Epithelial cell of proximal tubule (primary cell): ENCODE results near the gene TMEM179B. TPM values are rescaled to one million over a fixed set of nuclear protein-coding genes. Genes with fewer than 3 reads are reported as not detected.

Source experiments
- DNase-seq: peaks from one replicate; pipeline ENCODE4 v3.0.0-alpha.2; 2011; ENCODE audit warnings: low read depth
- H3K4me3 ChIP-seq: 2 replicates; pipeline ENCODE4 v1.5.1; 2011; ENCODE audit warnings: low read depth, mild to moderate bottlenecking, low read length
- total RNA-seq: library from RNA; depleted of rRNA; stranded (reverse); fragments of >200 nt; gene quantifications from 2 replicates; pipeline ENCODE4 v1.2.3, GENCODE V29; 2015
- TF ChIP-seq, protein P1 (sequence below): conservative IDR thresholded peaks from 2 replicates; pipeline ENCODE4 v1.5.1; 2012; ENCODE audit warnings: low read depth, mild to moderate bottlenecking, low read length

TMEM179B gene
- total RNA-seq, 1 donor from 2014 or later = 97.7 TPM

DNA sequence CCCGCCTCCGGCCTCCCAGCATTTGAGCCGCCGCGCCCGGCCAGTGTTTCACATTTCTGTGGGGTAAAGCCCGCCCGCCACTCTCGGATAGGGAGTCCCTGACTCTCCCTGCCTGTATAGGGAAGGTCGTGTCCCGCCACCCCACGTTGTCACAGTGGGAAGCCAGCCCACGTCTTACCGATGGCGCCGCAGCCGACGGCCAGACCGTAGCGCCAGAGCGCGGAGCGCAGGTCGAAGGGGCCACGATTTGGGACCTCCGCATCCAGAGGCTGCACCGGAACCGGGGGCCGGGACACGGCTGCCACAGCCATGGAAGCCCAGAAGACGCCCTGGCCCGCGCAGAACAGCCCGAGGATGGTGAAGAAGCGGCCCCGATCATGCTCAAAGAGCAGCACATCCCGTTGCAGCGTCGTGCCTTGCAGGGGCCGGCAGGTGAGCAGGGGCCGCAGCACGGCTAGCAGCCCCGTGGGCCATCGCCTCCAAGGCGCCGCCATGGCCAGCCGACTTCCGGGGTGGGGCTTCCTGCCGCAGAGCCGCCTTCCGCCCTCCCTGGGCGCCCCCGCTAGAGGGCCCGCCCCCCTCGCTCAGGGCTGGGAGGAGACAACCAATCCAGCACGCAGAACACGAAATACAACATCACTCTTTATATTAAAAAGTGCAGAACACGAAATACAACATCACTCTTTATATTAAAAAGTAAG, 4.4 kb downstream of the TMEM179B start, which contains the start of gene TMEM223:
Gene TMEM223, minus strand, starts transcription at position 506 of the 701 bp plus-strand sequence. Its CDS starts 12 bp downstream, at position 494.
- TF ChIP-seq, protein P1, sequence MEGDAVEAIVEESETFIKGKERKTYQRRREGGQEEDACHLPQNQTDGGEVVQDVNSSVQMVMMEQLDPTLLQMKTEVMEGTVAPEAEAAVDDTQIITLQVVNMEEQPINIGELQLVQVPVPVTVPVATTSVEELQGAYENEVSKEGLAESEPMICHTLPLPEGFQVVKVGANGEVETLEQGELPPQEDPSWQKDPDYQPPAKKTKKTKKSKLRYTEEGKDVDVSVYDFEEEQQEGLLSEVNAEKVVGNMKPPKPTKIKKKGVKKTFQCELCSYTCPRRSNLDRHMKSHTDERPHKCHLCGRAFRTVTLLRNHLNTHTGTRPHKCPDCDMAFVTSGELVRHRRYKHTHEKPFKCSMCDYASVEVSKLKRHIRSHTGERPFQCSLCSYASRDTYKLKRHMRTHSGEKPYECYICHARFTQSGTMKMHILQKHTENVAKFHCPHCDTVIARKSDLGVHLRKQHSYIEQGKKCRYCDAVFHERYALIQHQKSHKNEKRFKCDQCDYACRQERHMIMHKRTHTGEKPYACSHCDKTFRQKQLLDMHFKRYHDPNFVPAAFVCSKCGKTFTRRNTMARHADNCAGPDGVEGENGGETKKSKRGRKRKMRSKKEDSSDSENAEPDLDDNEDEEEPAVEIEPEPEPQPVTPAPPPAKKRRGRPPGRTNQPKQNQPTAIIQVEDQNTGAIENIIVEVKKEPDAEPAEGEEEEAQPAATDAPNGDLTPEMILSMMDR = no peak
- peak within 1 kb of the TSS; percentile 95 for H3K4me3 ChIP-seq
- DNase-seq = no peak

DNA sequence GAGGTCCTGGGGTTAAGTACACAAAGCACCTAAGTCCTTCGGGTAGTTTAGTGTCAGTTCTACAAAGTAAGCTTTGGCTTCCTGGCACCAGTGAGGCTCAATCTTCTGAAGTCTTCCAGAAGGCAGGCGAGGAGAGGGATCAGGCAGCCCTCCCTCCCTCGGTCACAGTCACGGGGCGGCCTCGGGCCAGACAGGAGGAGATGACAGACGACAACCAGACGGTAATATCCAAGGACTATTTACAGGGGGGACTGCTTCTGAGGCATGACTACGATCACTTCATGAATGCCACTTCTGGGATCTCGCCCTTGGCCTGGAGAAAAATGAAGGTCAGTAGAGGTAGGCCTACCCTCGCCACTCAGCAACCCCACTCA, 5.0 kb downstream of the TMEM179B start:
- TF ChIP-seq, protein P1 = peak; percentile 6
- no peak for DNase-seq
- H3K4me3 ChIP-seq = peak overlapping the region; percentile 95

DNA sequence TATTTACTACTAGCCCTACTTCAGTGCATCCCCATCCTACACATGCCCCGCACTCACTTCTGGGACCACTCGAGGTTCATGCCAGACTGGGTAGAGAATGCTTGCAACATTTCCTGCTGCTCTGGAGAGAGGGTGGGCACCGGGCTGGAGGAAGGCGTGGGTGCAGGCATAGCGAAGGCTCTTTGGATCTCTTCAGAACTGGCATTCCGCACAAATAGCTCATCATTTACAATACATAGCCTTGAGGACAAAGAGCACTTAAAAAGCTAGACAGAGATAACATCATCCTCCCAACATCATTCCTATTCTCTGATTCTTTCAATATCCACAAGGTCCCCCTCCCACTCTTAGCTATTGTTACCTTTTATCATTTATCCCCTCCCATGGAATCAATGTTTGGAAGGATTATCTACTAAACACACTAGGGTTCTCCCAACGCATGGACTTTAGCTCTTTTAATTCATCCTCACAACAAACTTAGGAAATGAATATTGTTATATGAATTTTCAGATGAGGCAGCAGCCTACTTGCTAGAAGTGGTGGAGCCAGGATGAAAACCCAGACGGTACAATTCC, 7.1 kb downstream of the TMEM179B start:
- no peak for DNase-seq
- no peak overlapping the region for H3K4me3 ChIP-seq
- TF ChIP-seq, protein P1 = no peak

DNA sequence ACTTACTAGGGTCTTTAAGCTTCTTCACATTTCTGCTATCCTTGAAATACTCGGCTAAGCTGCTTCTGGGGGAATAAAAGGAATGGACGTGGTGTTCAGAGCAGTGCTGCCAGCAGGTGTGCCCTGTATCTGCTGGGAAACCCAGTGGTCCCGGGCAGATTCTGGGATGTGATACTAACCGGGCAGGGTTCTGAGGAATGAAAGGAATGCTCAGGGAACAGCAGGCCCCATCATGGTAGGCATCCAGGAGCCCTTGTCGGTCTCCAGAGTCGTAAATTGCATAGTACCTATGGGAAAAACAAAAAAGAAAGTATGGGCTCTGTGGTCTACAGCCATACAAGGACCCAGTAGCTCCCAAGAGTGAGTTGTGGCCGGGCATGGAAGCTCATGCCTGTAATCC, 9.1 kb downstream of the TMEM179B start:
- no peak for DNase-seq
- no peak overlapping the region for H3K4me3 ChIP-seq
- TF ChIP-seq, protein P1 = no peak

DNA sequence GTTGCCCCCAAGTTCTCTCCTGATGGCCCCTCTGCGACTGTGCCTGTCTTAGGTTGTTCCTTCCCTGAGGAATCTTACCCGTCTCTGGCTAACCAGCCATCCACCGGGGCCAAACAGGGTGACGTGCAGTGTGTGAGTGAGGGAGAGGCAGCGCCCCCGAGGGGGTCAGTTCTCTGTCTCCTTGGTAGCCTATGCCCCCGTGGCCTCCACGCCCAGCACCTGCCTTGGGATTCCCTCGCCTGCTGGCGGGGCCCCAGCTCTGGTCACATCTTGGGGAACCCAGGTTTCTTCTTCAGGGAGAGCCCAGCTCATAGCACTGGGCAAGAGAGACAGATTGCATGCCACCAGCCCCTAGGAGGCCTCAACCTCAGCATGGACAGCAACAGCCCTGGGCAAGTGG, 12.3 kb downstream of the TMEM179B start:
- TF ChIP-seq, protein P1 = no peak

DNA sequence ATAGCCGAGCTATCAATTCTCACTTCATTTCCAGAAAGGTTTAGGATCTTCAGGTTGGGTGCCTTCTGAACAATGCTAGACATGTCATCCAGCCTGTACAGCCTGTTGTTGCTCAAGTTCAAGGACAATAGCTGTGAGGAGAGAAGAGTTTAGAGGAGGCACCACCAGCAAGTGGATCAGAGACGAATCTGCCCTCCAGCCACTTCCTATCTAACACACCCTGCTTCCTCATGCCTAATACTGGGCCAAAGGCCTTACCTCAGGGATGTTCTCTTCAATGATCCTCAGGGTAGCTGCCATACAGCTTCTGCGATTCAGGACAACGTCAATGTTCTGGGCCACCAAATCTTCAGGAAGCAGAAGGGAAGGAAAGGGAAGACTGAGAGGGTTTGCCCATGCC, 13.9 kb downstream of the TMEM179B start:
- TF ChIP-seq, protein P1 = no peak
- DNase-seq = no peak

More for the DNA sequence above, 12.3 kb downstream of the TMEM179B start:
- H3K4me3 ChIP-seq = no peak overlapping the region
- DNase-seq = no peak

More for the DNA sequence above, 13.9 kb downstream of the TMEM179B start:
- no peak overlapping the region for H3K4me3 ChIP-seq
